Keratinocyte (primary cell): ENCODE data around the gene TRIM67.

Experiments
- EZH2 ChIP-seq: IDR thresholded peaks from one replicate; pipeline ENCODE4 v1.6.1; 2012; ENCODE audit warnings: inconsistent platforms, mild to moderate bottlenecking, low read length, moderate library complexity
- TF ChIP-seq, protein P1 (sequence below), 3 experiments: IDR thresholded peaks in 1 of 3; conservative IDR thresholded peaks in 1 of 3; optimal IDR thresholded peaks in 1 of 3; 2 replicates in 2 of 3; 3 replicates in 1 of 3; pipeline versions ENCODE3 to v1.5.1; 2011; ENCODE audit warnings: low read length in 3 of 3, mild to moderate bottlenecking in 3 of 3, moderate library complexity in 2 of 3, control low read depth in 1 of 3, inconsistent platforms in 1 of 3; ENCODE audit not compliant: insufficient read depth in 2 of 3; ENCODE audit errors: extremely low read depth in 1 of 3

DNA sequence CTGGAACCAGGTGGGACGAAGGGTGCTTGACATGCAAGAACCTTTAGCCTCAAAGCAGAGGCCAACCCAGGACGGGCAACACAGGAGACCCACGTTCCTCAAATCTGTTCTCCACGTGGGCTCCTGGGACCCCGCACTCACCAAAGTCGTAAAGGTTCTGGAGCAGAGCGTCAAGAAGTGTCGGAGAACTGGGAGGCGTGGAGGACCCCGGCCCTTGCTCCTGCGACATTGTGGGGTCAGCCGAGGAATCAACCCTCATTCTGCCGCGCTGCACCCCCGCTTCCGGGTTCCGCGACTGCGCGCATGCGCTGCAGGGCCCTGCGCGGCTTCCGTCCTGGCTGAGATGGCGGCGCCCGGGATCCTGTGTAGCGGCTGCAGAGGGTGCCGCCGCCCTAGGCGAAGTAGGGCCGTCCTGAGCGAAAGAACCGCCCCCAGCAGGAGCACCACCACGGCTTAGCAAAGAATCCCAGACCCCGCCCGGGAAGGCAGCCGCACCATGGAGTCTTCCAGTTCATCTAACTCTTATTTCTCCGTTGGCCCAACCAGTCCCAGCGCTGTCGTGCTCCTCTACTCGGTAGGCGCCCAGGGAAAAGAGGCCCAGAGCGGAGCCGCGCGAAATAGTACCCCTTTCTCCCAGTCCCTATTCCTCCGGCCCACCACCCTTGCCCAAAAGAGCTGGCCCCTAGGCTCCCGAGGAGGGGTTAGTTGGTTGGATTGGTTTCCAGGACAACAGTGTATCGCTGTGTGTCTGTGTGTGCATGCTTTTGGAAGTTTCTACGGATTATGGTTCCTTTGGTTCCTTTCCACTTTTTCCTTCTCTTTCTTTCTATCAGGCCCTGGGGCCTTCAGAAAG lies 79.3 kb downstream of the TRIM67 start, which contains the start of gene GNPAT:
- TF ChIP-seq, protein P1, sequence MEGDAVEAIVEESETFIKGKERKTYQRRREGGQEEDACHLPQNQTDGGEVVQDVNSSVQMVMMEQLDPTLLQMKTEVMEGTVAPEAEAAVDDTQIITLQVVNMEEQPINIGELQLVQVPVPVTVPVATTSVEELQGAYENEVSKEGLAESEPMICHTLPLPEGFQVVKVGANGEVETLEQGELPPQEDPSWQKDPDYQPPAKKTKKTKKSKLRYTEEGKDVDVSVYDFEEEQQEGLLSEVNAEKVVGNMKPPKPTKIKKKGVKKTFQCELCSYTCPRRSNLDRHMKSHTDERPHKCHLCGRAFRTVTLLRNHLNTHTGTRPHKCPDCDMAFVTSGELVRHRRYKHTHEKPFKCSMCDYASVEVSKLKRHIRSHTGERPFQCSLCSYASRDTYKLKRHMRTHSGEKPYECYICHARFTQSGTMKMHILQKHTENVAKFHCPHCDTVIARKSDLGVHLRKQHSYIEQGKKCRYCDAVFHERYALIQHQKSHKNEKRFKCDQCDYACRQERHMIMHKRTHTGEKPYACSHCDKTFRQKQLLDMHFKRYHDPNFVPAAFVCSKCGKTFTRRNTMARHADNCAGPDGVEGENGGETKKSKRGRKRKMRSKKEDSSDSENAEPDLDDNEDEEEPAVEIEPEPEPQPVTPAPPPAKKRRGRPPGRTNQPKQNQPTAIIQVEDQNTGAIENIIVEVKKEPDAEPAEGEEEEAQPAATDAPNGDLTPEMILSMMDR (optimal IDR thresholded peaks at IDR 0.05 in 1 of 3, IDR thresholded peaks at IDR 0.05 in 1 of 3, conservative IDR thresholded peaks at IDR 0.05 in 1 of 3; ENCODE audit: extremely low read depth in 1 of 3, insufficient read depth in 2 of 3, low read length in 3 of 3), result no peak
- no peak for TF ChIP-seq EZH2
